Esophagus squamous epithelium (tissue), 5 donors: ENCODE results near the gene TPX2. TPM values are rescaled to one million over a fixed set of nuclear protein-coding genes. Genes with fewer than 3 reads are reported as not detected.

Source experiments
- DNase-seq: peaks from one replicate; lab custom pipeline; 2025; lab: John Stamatoyannopoulos, UW
- H3K27ac ChIP-seq, 4 donors: fragments of 200-600 bp; sonication (generic); one replicate each; pipeline ENCODE4 v1.5.1; 2016 to 2019; ENCODE audit warnings: mild to moderate bottlenecking in 1 of 4
- H3K27me3 ChIP-seq, 4 donors: fragments of 200-600 bp; sonication (generic); 1 replicate in 3 of 4; 2 replicates in 1 of 4; pipeline versions ENCODE4 v1.5.1 to v1.6.0; 2017 to 2021; ENCODE audit warnings: antibody characterized with exemption in 1 of 4
- H3K36me3 ChIP-seq, 3 donors: fragments of 200-600 bp; sonication (generic); one replicate each; pipeline ENCODE4 v1.5.1; 2016 to 2019
- H3K4me1 ChIP-seq, 3 donors: fragments of 200-600 bp; sonication (generic); one replicate each; pipeline ENCODE4 v1.5.1; 2017 to 2019
- H3K4me3 ChIP-seq, 4 donors: fragments of 200-600 bp; sonication (generic); 1 replicate in 3 of 4; 2 replicates in 1 of 4; pipeline ENCODE4 v1.5.1; 2016 to 2019; ENCODE audit warnings: mild to moderate bottlenecking in 2 of 4, moderate library complexity in 1 of 4
- H3K9me3 ChIP-seq, 3 donors: fragments of 200-600 bp; sonication (generic); one replicate each; pipeline ENCODE4 v1.5.1; 2016 to 2019
- CTCF ChIP-seq, 6 experiments: fragments of 450-650 bp in 4 of 6; fragments of 200-600 bp in 2 of 6; sonication (generic) in 2 of 6; IDR thresholded peaks; one replicate each; pipeline ENCODE4 v1.5.1; 2016 to 2019; ENCODE audit warnings: antibody characterized with exemption in 6 of 6, mild to moderate bottlenecking in 4 of 6, moderate library complexity in 4 of 6
- POLR2A ChIP-seq, 4 donors: fragments of 450-650 bp; IDR thresholded peaks; one replicate each; pipeline ENCODE4 v1.6.1; 2017; ENCODE audit warnings: antibody characterized with exemption in 4 of 4, mild to moderate bottlenecking in 4 of 4, moderate library complexity in 3 of 4
- whole genome bisulfite sequencing, 2 donors: methylation state at CpG; one replicate each; pipeline ENCODE4 v1.1.5; 2018; 5-methylcytosine and 5-hydroxymethylcytosine counted together
- intact Hi-C: fragments of 100-400 bp; cut with DNase I; formaldehyde crosslinking; loops from one replicate; pipeline ENCODE4 v1.15.0; 2022
- small RNA-seq, 4 donors: library from RNA; depleted of rRNA; stranded (forward); fragments of <200 nt; gene quantifications; one replicate each; pipeline ENCODE3, GENCODE V24; 2016
- total RNA-seq, 4 donors: library from RNA; depleted of rRNA; stranded (reverse); fragments of >200 nt; gene quantifications; one replicate each; pipeline ENCODE4 v1.1.0, GENCODE V29; 2016
- donor health status: DM: yes; HTN: yes; CAD: no.

Gene TPX2
- total RNA-seq, 4 donors from 2014 or later, result 11.4 to 47.1 (median 18.2) TPM

DNA sequence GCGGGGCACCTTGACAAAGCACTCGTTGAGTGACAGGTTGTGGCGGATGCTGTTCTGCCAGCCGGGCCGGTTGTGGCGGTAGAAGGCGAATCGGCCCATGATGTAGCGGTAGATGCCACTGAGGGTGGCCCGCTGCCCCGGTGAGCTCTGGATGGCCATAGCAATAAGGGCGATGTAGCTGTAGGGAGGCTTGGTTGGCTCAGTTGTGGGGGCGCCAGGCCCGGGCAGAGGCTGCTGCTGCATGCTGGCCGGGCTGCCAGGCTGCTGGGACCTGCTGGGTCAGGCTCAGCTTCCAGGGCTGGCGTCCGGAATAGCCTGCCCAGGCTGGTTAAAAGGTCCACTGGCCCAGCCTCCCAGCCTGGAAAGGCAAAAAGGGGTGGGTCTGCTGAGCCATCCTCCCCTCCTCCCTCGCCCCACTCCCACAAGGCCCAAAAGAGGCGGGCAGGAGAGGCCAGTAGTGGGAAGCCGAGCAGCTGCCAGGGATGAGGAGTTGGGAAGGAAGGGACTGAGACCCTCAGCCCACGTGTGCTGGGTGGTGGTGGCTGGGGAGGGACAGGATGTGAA, 106.3 kb downstream of the TPX2 start, which contains the start of gene FOXS1:
Gene FOXS1 (minus strand): TSS at position 305 of the 564 bp plus-strand sequence. CDS start 62 bp downstream, at position 243.
- Histone ChIP-seq H3K27ac (peak within 1 kb of the TSS in 3 of 4 donors; percentile 20 to 61 (median 55)), H3K36me3 (no peaks in the 10 kb centered on the region), H3K9me3 (no peaks in the 10 kb centered on the region), H3K27me3 (peaks cover 0 to 47% (median 0%) of the 10 kb centered on the region in 4 donors), H3K4me3 (peak within 1 kb of the TSS in 3 of 4 donors; percentile 9 to 42 (median 27)), H3K4me1 (peaks cover 0 to 48% (median 13%) of the 10 kb centered on the region in 3 donors)
- DNase-seq, result no peak
- 31 to 38% methylated on average over 2 to 10 of the region's 21 CpGs for WGBS, 2 donors
- TF ChIP-seq CTCF (IDR thresholded peaks at IDR 0.05), result no peak
- TF ChIP-seq POLR2A (IDR thresholded peaks at IDR 0.05), result no peak
- intact Hi-C loops, result no loop called here

GRCh38 chr20:31846793-31847138, 107.7 kb downstream of the TPX2 start:
- H3K4me3 ChIP-seq, result no peak overlapping the region
- TF ChIP-seq CTCF (IDR thresholded peaks at IDR 0.05) (no peak), POLR2A (IDR thresholded peaks at IDR 0.05) (no peak)
- intact Hi-C loops, result no loop called here
- H3K4me1 ChIP-seq, result peaks cover 0 to 59% (median 13%) of the 10 kb centered on the region in 3 donors
- no peak for DNase-seq
- no peaks in the 10 kb centered on the region for H3K36me3 ChIP-seq
- no peak overlapping the region for H3K27ac ChIP-seq
- peaks cover 0 to 55% (median 0%) of the 10 kb centered on the region in 4 donors for H3K27me3 ChIP-seq
- no peaks in the 10 kb centered on the region for H3K9me3 ChIP-seq
- WGBS, 2 donors, result 86 to 100% methylated on average over 1 to 2 of the region's 3 CpGs

GRCh38 chr20:31848088-31848999, 109.3 kb downstream of the TPX2 start:
- Histone ChIP-seq H3K4me3 (no peak overlapping the region), H3K36me3 (no peaks in the 10 kb centered on the region), H3K27me3 (peaks cover 0 to 64% (median 0%) of the 10 kb centered on the region in 4 donors), H3K9me3 (no peaks in the 10 kb centered on the region), H3K4me1 (peaks cover 3 to 54% (median 13%) of the 10 kb centered on the region in 3 donors), H3K27ac (no peak overlapping the region)
- intact Hi-C loops, result no loop called here
- DNase-seq, result no peak
- 80 to 88% methylated on average over 20 to 24 of the region's 32 CpGs for WGBS, 2 donors
- TF ChIP-seq POLR2A (IDR thresholded peaks at IDR 0.05) (no peak), CTCF (IDR thresholded peaks at IDR 0.05) (no peak)

- H3K4me3 ChIP-seq, result peak overlapping the region in 2 of 4 donors; percentile 16 to 29
- H3K9me3 ChIP-seq, result no peaks in the 10 kb centered on the region
- WGBS, 2 donors, result 13 to 23% methylated on average over 8 to 39 of the region's 45 CpGs
- no peaks in the 10 kb centered on the region for H3K36me3 ChIP-seq
- H3K27me3 ChIP-seq, result peaks cover 0 to 71% (median 0%) of the 10 kb centered on the region in 4 donors
- no peak for DNase-seq
- intact Hi-C loops, result no loop called here
- H3K4me1 ChIP-seq, result peaks cover 3 to 51% (median 13%) of the 10 kb centered on the region in 3 donors
- TF ChIP-seq CTCF (IDR thresholded peaks at IDR 0.05) (peak in 1 of 6 experiments; percentile 9), POLR2A (IDR thresholded peaks at IDR 0.05) (no peak)
- H3K27ac ChIP-seq, result no peak overlapping the region
Measured at GRCh38 chr20:31849306-31849930, 110.3 kb downstream of the TPX2 start.

Small RNAs within 50 kb of the gene (small RNA-seq; reads per million reads assigned to genes)
- gene AL160175.1, result 0 reads per million in 4 donors

Other genes with a start within 250 kb of the TPX2 start
- 100 to 1,000 TPM in 2 of 4 donors, 10 to 100 TPM in 2; 76.3 to 162 (median 108) TPM for gene HM13, start 224.8 kb upstream of the TPX2 start, total RNA-seq
- gene ID1, start 134.0 kb upstream of the TPX2 start, total RNA-seq, result 100 to 1,000 TPM; 422 to 839 (median 555) TPM
- gene COX4I2, start 101.4 kb upstream of the TPX2 start, total RNA-seq, result 1 to 10 TPM in 2 of 4 donors, under 1 TPM in 1, not detected in 1; 0.83 to 3.1 (median 2.6) TPM
- gene BCL2L1, start 16.4 kb upstream of the TPX2 start, total RNA-seq, result 100 to 1,000 TPM in 1 of 4 donors, 10 to 100 TPM in 3; 65.4 to 105 (median 90.1) TPM
- gene MYLK2, start 80.1 kb downstream of the TPX2 start, total RNA-seq, result under 1 TPM in 1 of 4 donors, not detected in 3; 0.38 TPM
- under 1 TPM in 2 of 4 donors, not detected in 2; 0.32 to 0.38 TPM for gene FOXS1, start 106.3 kb downstream of the TPX2 start, total RNA-seq
- gene DUSP15, start 131.2 kb downstream of the TPX2 start, total RNA-seq, result under 1 TPM; 0.32 to 0.44 (median 0.38) TPM
- under 1 TPM in 2 of 4 donors, not detected in 2; 0.09 to 0.38 TPM for gene TTLL9, start 131.3 kb downstream of the TPX2 start, total RNA-seq
- 10 to 100 TPM in 3 of 4 donors, 1 to 10 TPM in 1; 6.6 to 14.8 (median 11.1) TPM for gene PDRG1, start 212.8 kb downstream of the TPX2 start, total RNA-seq
- not detected for gene XKR7, start 228.9 kb downstream of the TPX2 start, total RNA-seq